ENCODE data around the gene WDFY4. TPM values are rescaled to one million over a fixed set of nuclear protein-coding genes. Genes with fewer than 3 reads are reported as not detected.

The WDFY4 gene
- polyA plus RNA-seq, 1 donor (not counting 4 experiments of a cell fraction or from before 2014, with no cell fraction given), result 0.04 TPM

DNA sequence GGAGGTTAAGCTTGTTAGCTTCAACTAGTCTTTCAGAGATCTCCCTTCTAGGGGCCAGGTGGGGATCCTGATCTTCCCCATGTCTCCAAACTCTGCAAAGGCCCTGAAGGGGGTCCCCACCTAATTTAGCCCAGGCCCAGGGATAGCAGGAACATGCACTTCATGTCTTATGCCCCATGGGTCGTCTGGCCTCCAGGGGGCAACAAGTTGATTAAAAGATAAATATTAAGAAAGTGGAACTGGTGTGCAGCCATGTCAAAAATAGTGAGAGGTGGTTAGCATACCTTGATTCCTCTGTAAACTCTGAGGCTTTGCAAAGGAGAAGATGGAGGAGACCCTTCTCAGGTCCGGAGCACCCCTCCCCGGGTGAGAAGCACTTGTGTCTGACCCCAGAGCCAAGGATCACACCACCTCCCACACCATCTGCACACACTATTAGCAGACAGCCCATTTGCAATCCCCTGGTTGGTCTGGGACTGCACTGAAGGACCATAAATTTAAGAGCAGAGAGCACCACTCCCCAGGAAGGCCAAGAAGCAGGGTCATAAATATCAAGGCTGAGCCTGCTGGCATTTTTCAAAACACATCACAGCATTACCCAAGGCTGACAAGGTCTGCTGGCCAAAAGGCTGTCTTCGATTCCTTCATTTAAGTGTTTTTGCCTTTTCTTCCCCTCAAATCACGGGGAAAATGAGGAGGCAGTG, 299.1 kb downstream of the WDFY4 start:
- FAIRE-seq, result no peak
- H2AFZ ChIP-seq (ENCODE audit: control insufficient read depth, low read length), result no peak overlapping the region
- dilution Hi-C loops (cut with MboI; ENCODE audit: extremely low pct_ligation_motif_present, low sequenced_read_pairs), result no loop called here
- no peaks in the 10 kb centered on the region for H3K9me3 ChIP-seq (ENCODE audit: control insufficient read depth, low read depth, low read length)
- no peaks in the 10 kb centered on the region for H4K20me1 ChIP-seq (ENCODE audit: control insufficient read depth, extremely low read depth, insufficient read depth, low read length)
- no peak overlapping the region for H3K4me2 ChIP-seq (ENCODE audit: control insufficient read depth, extremely low read depth, insufficient read depth, low read depth, low read length)
- H3K27me3 ChIP-seq (ENCODE audit: control insufficient read depth, extremely low read depth, insufficient read depth, low read length), result peaks cover 7% of the 10 kb centered on the region
- H3K79me2 ChIP-seq (ENCODE audit: control insufficient read depth, insufficient read depth, low read length), result no peaks in the 10 kb centered on the region
- no peak overlapping the region for H3K4me3 ChIP-seq (ENCODE audit: control insufficient read depth in 2 of 3, extremely low read depth in 1 of 3, insufficient read depth in 2 of 3, low read depth in 1 of 3, low read length in 3 of 3)
- H3K9me1 ChIP-seq (ENCODE audit: control insufficient read depth, extremely low read depth, insufficient read depth, low read length), result no peaks in the 10 kb centered on the region
- H3K27ac ChIP-seq (ENCODE audit: control insufficient read depth, insufficient read depth, low read length), result no peak overlapping the region
- no peaks in the 10 kb centered on the region for H3K4me1 ChIP-seq (ENCODE audit: control insufficient read depth, extremely low read depth, insufficient read depth, low read length)
- no peak for DNase-seq (ENCODE audit: low read depth, low spot score)
- no peak overlapping the region for H3K9ac ChIP-seq (ENCODE audit: control insufficient read depth, extremely low read depth, insufficient read depth, low read length)
- H3K36me3 ChIP-seq (ENCODE audit: control insufficient read depth in 2 of 2, extremely low read depth in 1 of 2, insufficient read depth in 2 of 2, low read length in 2 of 2), result no peaks in the 10 kb centered on the region
- TF ChIP-seq, protein P1, sequence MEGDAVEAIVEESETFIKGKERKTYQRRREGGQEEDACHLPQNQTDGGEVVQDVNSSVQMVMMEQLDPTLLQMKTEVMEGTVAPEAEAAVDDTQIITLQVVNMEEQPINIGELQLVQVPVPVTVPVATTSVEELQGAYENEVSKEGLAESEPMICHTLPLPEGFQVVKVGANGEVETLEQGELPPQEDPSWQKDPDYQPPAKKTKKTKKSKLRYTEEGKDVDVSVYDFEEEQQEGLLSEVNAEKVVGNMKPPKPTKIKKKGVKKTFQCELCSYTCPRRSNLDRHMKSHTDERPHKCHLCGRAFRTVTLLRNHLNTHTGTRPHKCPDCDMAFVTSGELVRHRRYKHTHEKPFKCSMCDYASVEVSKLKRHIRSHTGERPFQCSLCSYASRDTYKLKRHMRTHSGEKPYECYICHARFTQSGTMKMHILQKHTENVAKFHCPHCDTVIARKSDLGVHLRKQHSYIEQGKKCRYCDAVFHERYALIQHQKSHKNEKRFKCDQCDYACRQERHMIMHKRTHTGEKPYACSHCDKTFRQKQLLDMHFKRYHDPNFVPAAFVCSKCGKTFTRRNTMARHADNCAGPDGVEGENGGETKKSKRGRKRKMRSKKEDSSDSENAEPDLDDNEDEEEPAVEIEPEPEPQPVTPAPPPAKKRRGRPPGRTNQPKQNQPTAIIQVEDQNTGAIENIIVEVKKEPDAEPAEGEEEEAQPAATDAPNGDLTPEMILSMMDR (optimal IDR thresholded peaks at IDR 0.05 in 1 of 3, IDR thresholded peaks at IDR 0.05 in 1 of 3, conservative IDR thresholded peaks at IDR 0.05 in 1 of 3; ENCODE audit: extremely low read depth in 1 of 3, insufficient read depth in 2 of 3, low read length in 3 of 3), result no peak
- no peak for TF ChIP-seq EZH2 (IDR thresholded peaks at IDR 0.05; ENCODE audit: low read length)

DNA sequence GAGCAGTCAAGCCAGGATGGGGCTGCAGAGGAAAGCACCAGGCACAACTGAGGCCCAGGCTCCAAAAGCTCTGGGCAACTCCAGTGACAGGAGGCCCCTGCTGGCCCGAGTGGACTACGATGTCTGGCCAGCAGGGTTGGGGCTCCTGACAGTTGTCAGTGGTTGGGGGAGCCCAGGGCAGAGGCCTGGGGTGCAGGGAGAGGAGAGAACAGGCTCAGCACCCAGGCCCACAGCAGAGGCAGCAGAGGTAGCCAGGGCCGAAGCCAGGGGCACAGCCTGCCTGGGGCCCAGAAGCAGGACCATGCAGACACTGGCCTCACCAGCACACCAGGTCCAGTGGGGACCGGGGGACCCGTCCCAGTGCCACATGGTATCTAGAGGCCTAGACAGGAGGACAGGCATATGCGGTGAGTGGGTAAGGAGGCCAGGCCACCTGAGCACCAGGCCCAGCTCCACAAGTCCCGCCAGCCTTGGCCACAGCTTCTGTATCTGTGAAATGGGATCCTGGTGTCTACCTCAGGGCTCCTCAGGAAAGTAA, 301.0 kb downstream of the WDFY4 start:
- no peak for TF ChIP-seq EZH2 (IDR thresholded peaks at IDR 0.05; ENCODE audit: low read length)
- TF ChIP-seq, protein P1 (optimal IDR thresholded peaks at IDR 0.05 in 1 of 3, IDR thresholded peaks at IDR 0.05 in 1 of 3, conservative IDR thresholded peaks at IDR 0.05 in 1 of 3; ENCODE audit: extremely low read depth in 1 of 3, insufficient read depth in 2 of 3, low read length in 3 of 3), result no peak
- H3K36me3 ChIP-seq (ENCODE audit: control insufficient read depth in 2 of 2, extremely low read depth in 1 of 2, insufficient read depth in 2 of 2, low read length in 2 of 2), result no peaks in the 10 kb centered on the region
- dilution Hi-C loops (cut with MboI; ENCODE audit: extremely low pct_ligation_motif_present, low sequenced_read_pairs), result no loop called here
- no peak overlapping the region for H3K4me2 ChIP-seq (ENCODE audit: control insufficient read depth, extremely low read depth, insufficient read depth, low read depth, low read length)
- no peaks in the 10 kb centered on the region for H3K4me1 ChIP-seq (ENCODE audit: control insufficient read depth, extremely low read depth, insufficient read depth, low read length)
- no peaks in the 10 kb centered on the region for H3K9me3 ChIP-seq (ENCODE audit: control insufficient read depth, low read depth, low read length)
- H3K4me3 ChIP-seq (ENCODE audit: control insufficient read depth in 2 of 3, extremely low read depth in 1 of 3, insufficient read depth in 2 of 3, low read depth in 1 of 3, low read length in 3 of 3), result no peak overlapping the region
- H3K27me3 ChIP-seq (ENCODE audit: control insufficient read depth, extremely low read depth, insufficient read depth, low read length), result peaks cover 4% of the 10 kb centered on the region
- no peak overlapping the region for H2AFZ ChIP-seq (ENCODE audit: control insufficient read depth, low read length)
- no peaks in the 10 kb centered on the region for H3K79me2 ChIP-seq (ENCODE audit: control insufficient read depth, insufficient read depth, low read length)
- H3K9me1 ChIP-seq (ENCODE audit: control insufficient read depth, extremely low read depth, insufficient read depth, low read length), result no peaks in the 10 kb centered on the region
- H3K27ac ChIP-seq (ENCODE audit: control insufficient read depth, insufficient read depth, low read length), result no peak overlapping the region
- no peak for DNase-seq (ENCODE audit: low read depth, low spot score)
- no peak for FAIRE-seq
- H3K9ac ChIP-seq (ENCODE audit: control insufficient read depth, extremely low read depth, insufficient read depth, low read length), result no peak overlapping the region
- H4K20me1 ChIP-seq (ENCODE audit: control insufficient read depth, extremely low read depth, insufficient read depth, low read length), result no peaks in the 10 kb centered on the region

All from keratinocyte (primary cell).